GM12865 (cell line): ENCODE measurements around the gene TSHZ2.

Source experiments
- DNase-seq: peaks from one replicate; pipeline ENCODE4 v3.0.0; 2010; ENCODE audit warnings: low read depth
- H3K4me3 ChIP-seq: 2 replicates; pipeline ENCODE4 v1.5.1; 2011; ENCODE audit warnings: mild to moderate bottlenecking, low read depth, low read length, control low read depth
- CTCF ChIP-seq: IDR thresholded peaks from 2 replicates; pipeline ENCODE4 v1.5.1; 2011; ENCODE audit warnings: low read length, control low read depth, low read depth, inconsistent platforms; ENCODE audit not compliant: insufficient read depth; ENCODE audit errors: missing control alignments

TSHZ2 gene

GRCh38 chr20:53002786-53003185 is 30.6 kb downstream of the TSHZ2 start:
- no peak for DNase-seq
- no peak overlapping the region for H3K4me3 ChIP-seq
- TF ChIP-seq CTCF, result no peak

- H3K4me3 ChIP-seq, result no peak overlapping the region
- DNase-seq, result no peak
Observed at GRCh38 chr20:53003420-53004154, 31.4 kb downstream of the TSHZ2 start.

GRCh38 chr20:53004267-53004813 is 32.2 kb downstream of the TSHZ2 start:
- no peak for DNase-seq
- no peak overlapping the region for H3K4me3 ChIP-seq
- TF ChIP-seq CTCF, result no peak

More at GRCh38 chr20:53003420-53004154, 31.4 kb downstream of the TSHZ2 start:
- TF ChIP-seq CTCF, result no peak

GRCh38 chr20:53009979-53010735 is 38.0 kb downstream of the TSHZ2 start:
- TF ChIP-seq CTCF, result no peak
- no peak for DNase-seq
- H3K4me3 ChIP-seq, result no peak overlapping the region

- TF ChIP-seq CTCF, result no peak
- H3K4me3 ChIP-seq, result no peak overlapping the region
- DNase-seq, result no peak
Observed at GRCh38 chr20:53011640-53012039, 39.5 kb downstream of the TSHZ2 start.

- no peak for TF ChIP-seq CTCF
- H3K4me3 ChIP-seq, result no peak overlapping the region
- no peak for DNase-seq
Observed at GRCh38 chr20:53013183-53013582, 41.0 kb downstream of the TSHZ2 start.
